ENCODE measurements around the gene CIAO1.

DNA sequence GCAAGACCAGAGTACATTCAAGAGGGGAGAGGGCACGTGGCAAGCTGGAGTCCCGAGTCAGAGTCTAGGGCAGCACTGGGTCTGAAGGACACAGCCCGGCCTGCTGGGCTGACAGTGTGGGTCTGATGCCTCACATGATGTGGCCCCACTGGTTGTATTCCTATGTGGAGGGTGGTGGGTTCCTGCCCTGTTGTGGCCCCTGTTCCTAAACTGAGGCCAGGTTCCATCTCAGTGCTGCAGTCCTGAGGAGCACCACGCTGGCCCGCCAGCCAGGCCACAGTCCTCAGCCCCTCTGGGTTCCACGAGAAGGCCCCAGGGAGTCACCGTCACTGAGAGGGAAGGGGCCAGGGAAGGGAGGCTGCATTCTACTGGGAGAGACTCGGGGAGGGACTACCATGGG is 13.5 kb upstream of the CIAO1 start:
- TF ChIP-seq, protein P1, sequence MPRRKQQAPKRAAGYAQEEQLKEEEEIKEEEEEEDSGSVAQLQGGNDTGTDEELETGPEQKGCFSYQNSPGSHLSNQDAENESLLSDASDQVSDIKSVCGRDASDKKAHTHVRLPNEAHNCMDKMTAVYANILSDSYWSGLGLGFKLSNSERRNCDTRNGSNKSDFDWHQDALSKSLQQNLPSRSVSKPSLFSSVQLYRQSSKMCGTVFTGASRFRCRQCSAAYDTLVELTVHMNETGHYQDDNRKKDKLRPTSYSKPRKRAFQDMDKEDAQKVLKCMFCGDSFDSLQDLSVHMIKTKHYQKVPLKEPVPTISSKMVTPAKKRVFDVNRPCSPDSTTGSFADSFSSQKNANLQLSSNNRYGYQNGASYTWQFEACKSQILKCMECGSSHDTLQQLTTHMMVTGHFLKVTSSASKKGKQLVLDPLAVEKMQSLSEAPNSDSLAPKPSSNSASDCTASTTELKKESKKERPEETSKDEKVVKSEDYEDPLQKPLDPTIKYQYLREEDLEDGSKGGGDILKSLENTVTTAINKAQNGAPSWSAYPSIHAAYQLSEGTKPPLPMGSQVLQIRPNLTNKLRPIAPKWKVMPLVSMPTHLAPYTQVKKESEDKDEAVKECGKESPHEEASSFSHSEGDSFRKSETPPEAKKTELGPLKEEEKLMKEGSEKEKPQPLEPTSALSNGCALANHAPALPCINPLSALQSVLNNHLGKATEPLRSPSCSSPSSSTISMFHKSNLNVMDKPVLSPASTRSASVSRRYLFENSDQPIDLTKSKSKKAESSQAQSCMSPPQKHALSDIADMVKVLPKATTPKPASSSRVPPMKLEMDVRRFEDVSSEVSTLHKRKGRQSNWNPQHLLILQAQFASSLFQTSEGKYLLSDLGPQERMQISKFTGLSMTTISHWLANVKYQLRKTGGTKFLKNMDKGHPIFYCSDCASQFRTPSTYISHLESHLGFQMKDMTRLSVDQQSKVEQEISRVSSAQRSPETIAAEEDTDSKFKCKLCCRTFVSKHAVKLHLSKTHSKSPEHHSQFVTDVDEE (CRISPR knock-in tag; IDR thresholded peaks at IDR 0.05): no peak
- TF ChIP-seq, protein P2, sequence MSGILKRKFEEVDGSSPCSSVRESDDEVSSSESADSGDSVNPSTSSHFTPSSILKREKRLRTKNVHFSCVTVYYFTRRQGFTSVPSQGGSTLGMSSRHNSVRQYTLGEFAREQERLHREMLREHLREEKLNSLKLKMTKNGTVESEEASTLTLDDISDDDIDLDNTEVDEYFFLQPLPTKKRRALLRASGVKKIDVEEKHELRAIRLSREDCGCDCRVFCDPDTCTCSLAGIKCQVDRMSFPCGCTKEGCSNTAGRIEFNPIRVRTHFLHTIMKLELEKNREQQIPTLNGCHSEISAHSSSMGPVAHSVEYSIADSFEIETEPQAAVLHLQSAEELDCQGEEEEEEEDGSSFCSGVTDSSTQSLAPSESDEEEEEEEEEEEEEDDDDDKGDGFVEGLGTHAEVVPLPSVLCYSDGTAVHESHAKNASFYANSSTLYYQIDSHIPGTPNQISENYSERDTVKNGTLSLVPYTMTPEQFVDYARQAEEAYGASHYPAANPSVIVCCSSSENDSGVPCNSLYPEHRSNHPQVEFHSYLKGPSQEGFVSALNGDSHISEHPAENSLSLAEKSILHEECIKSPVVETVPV (CRISPR knock-in tag; IDR thresholded peaks at IDR 0.05): no peak
- no peak for TF ChIP-seq ESRRG (CRISPR knock-in tag; IDR thresholded peaks at IDR 0.05)
- no peak for TF ChIP-seq BACH2 (CRISPR knock-in tag; IDR thresholded peaks at IDR 0.05; ENCODE audit: borderline replicate concordance)
- TF ChIP-seq ARNTL (CRISPR knock-in tag; IDR thresholded peaks at IDR 0.05; ENCODE audit: borderline replicate concordance, low read depth): no peak
- TF ChIP-seq GLIS3 (CRISPR knock-in tag; IDR thresholded peaks at IDR 0.05): no peak
